Endothelial cell of umbilical vein (primary cell): Measurements from ENCODE around the gene RWDD1. TPM values are rescaled to one million over a fixed set of nuclear protein-coding genes. Genes with fewer than 3 reads are reported as not detected.

ENCODE experiments used
- BruUV-seq: library from RNA; stranded (reverse); fragments of 400-500 nt; replicated peaks from 2 replicates; lab custom pipeline; 2021; lab: Mats Ljungman, UMichigan
- CTCF ChIA-PET: fragments of 300-600, 350-600 bp; sonication (Branson Sonifier 250); formaldehyde crosslinking; loops from one replicate; lab custom pipeline; 2021; ENCODE audit warnings: antibody characterized with exemption, inconsistent platforms; lab: Charles Lee
- POLR2A ChIA-PET: fragments of 300-600, 350-600 bp; sonication (Branson Sonifier 250); formaldehyde crosslinking; loops from one replicate; lab custom pipeline; 2021; ENCODE audit warnings: antibody characterized with exemption, inconsistent platforms; lab: Charles Lee
- DNase-seq: peaks from one replicate; pipeline ENCODE4 v3.0.0-alpha.2; 2011; ENCODE audit warnings: low read depth, low spot score
- FAIRE-seq: peaks from 2 replicates; lab custom pipeline; 2011; peaks lifted over from hg19 to GRCh38; lab: Jason Lieb, UNC
- H2AFZ ChIP-seq: 2 replicates; pipeline ENCODE4 v1.6.0; 2012; ENCODE audit warnings: low read depth, low read length, control low read depth, inconsistent platforms
- H3K27ac ChIP-seq: 2 replicates; pipeline ENCODE4 v1.5.1; 2011; ENCODE audit warnings: low read depth, mild to moderate bottlenecking, control low read depth, low read length, moderate library complexity; ENCODE audit not compliant: insufficient read depth
- H3K27me3 ChIP-seq, 2 experiments: 2 replicates each; pipeline versions ENCODE4 v1.6.0 to v1.6.1; 2011; ENCODE audit warnings: low read length in 2 of 2, mixed read lengths in 1 of 2; ENCODE audit not compliant: control insufficient read depth in 2 of 2, insufficient read depth in 2 of 2
- H3K36me3 ChIP-seq, 2 experiments: 2 replicates in 1 of 2; 3 replicates in 1 of 2; pipeline ENCODE4 v1.5.1; 2011; ENCODE audit warnings: low read length in 2 of 2, mild to moderate bottlenecking in 1 of 2, moderate library complexity in 1 of 2; ENCODE audit not compliant: control insufficient read depth in 2 of 2, insufficient read depth in 2 of 2; ENCODE audit errors: extremely low read depth in 1 of 2
- H3K4me1 ChIP-seq: 3 replicates; pipeline ENCODE4 v1.5.1; 2011; ENCODE audit warnings: mild to moderate bottlenecking, low read length; ENCODE audit not compliant: control insufficient read depth, insufficient read depth; ENCODE audit errors: extremely low read depth
- H3K4me2 ChIP-seq: 2 replicates; pipeline ENCODE4 v1.6.1; 2011; ENCODE audit warnings: low read length, control low read depth, mixed read lengths; ENCODE audit not compliant: insufficient read depth
- H3K4me3 ChIP-seq, 3 experiments: fragments of 200-600 bp in 1 of 3; sonication (generic), shearing (Covaris generic) in 1 of 3; replicated peaks in 1 of 3; 2 replicates each; pipeline ENCODE4 v1.5.1; 2011 to 2016; ENCODE audit warnings: control low read depth in 3 of 3, low read length in 3 of 3, mild to moderate bottlenecking in 2 of 3, inconsistent platforms in 1 of 3, low read depth in 1 of 3, moderate library complexity in 1 of 3; ENCODE audit not compliant: insufficient read depth in 1 of 3
- H3K79me2 ChIP-seq: 2 replicates; pipeline ENCODE4 v1.6.0; 2012; ENCODE audit warnings: low read length, inconsistent platforms; ENCODE audit not compliant: control insufficient read depth, insufficient read depth
- H3K9ac ChIP-seq: replicated peaks from 2 replicates; pipeline ENCODE3; 2011; ENCODE audit warnings: low read length, control low read depth; ENCODE audit not compliant: insufficient read depth; ENCODE audit errors: extremely low read depth
- H3K9me1 ChIP-seq: replicated peaks from 3 replicates; pipeline ENCODE4 v1.6.0; 2011; ENCODE audit warnings: mild to moderate bottlenecking, low read length; ENCODE audit not compliant: control insufficient read depth, insufficient read depth; ENCODE audit errors: extremely low read depth
- H3K9me3 ChIP-seq: replicated peaks from 2 replicates; pipeline ENCODE4 v1.5.1; 2012; ENCODE audit warnings: low read length, inconsistent platforms; ENCODE audit not compliant: control insufficient read depth, insufficient read depth
- H4K20me1 ChIP-seq: replicated peaks from 2 replicates; pipeline ENCODE3; 2011; ENCODE audit warnings: mild to moderate bottlenecking, low read length; ENCODE audit not compliant: control insufficient read depth, insufficient read depth; ENCODE audit errors: extremely low read depth
- CTCF ChIP-seq, 2 donors: IDR thresholded peaks; 1 replicate in 1 of 2; 2 replicates in 1 of 2; pipeline ENCODE4 v1.5.1; 2011; ENCODE audit warnings: low read length in 2 of 2, mild to moderate bottlenecking in 2 of 2, moderate library complexity in 2 of 2, control low read depth in 1 of 2, inconsistent platforms in 1 of 2, low read depth in 1 of 2; ENCODE audit not compliant: insufficient read depth in 1 of 2; ENCODE audit errors: extremely low read depth in 1 of 2
- EZH2 ChIP-seq: IDR thresholded peaks from 2 replicates; pipeline ENCODE4 v1.6.1; 2012; ENCODE audit warnings: borderline replicate concordance, low read depth, mild to moderate bottlenecking, moderate library complexity, low read length, inconsistent platforms; ENCODE audit not compliant: severe bottlenecking
- FOS ChIP-seq: IDR thresholded peaks from 2 replicates; pipeline ENCODE4 v1.6.1; 2011; ENCODE audit warnings: mild to moderate bottlenecking, low read length, moderate library complexity, borderline replicate concordance; ENCODE audit not compliant: insufficient read depth
- GATA2 ChIP-seq: IDR thresholded peaks from 2 replicates; pipeline ENCODE4 v1.7.0; 2011; ENCODE audit warnings: low read depth, mild to moderate bottlenecking, moderate library complexity, mixed read lengths, low read length; ENCODE audit not compliant: insufficient read length, insufficient read depth
- JUN ChIP-seq: IDR thresholded peaks from 2 replicates; pipeline ENCODE4 v1.6.1; 2011; ENCODE audit warnings: borderline replicate concordance, low read depth; ENCODE audit not compliant: insufficient read length, insufficient read depth
- MAX ChIP-seq: IDR thresholded peaks from 2 replicates; pipeline ENCODE4 v1.6.1; 2011; ENCODE audit not compliant: insufficient read depth, insufficient read length
- MYC ChIP-seq: IDR thresholded peaks from one replicate; pipeline ENCODE4 v1.6.1; 2011; ENCODE audit warnings: mild to moderate bottlenecking, low read depth, low read length
- POLR2AphosphoS5 ChIP-seq: IDR thresholded peaks from 2 replicates; pipeline ENCODE4 v1.6.1; 2012; ENCODE audit warnings: low read depth, mild to moderate bottlenecking, control low read depth, low read length, moderate library complexity; ENCODE audit not compliant: insufficient read depth
- dilution Hi-C: fragments of 300-500 bp; cut with MboI; formaldehyde crosslinking; loops from one replicate; pipeline ENCODE4 v1.15.0; 2019; ENCODE audit warnings: low sequenced_read_pairs; ENCODE audit not compliant: extremely low pct_ligation_motif_present
- intact Hi-C: fragments of 100-400 bp; cut with micrococcal nuclease; formaldehyde crosslinking; loops from one replicate; pipeline ENCODE4 v1.10.0; 2022
- polyA plus RNA-seq, 4 experiments: library from polyadenylated mRNA; depleted of rRNA in 3 of 4; stranded (reverse) in 3 of 4; unstranded in 1 of 4; fragments of >200 nt; gene quantifications; 2 replicates each; pipeline versions ENCODE4 v1.2.1 to v1.2.3, GENCODE V29; 2011 to 2012; ENCODE audit warnings: missing spikeins in 1 of 4
- total RNA-seq: library from RNA; stranded (reverse); gene quantifications from 2 replicates; pipeline ENCODE4 v1.2.3, GENCODE V29; 2021

Gene RWDD1
- total and polyA plus RNA-seq, 2 donors (not counting 3 experiments of a cell fraction or from before 2014, with no cell fraction given), result 18.7 to 37.9 TPM

GRCh38 chr6:116568111-116568510, 3.2 kb upstream of the RWDD1 start:
- Histone ChIP-seq H3K4me1 (peaks cover 31% of the 10 kb centered on the region), H3K9ac (no peak overlapping the region), H3K79me2 (peaks cover 28% of the 10 kb centered on the region), H3K4me2 (peak overlapping the region; percentile 16), H3K9me3 (no peaks in the 10 kb centered on the region), H3K9me1 (no peaks in the 10 kb centered on the region), H3K27me3 (no peaks in the 10 kb centered on the region), H4K20me1 (no peaks in the 10 kb centered on the region), H2AFZ (no peak overlapping the region), H3K4me3 (no peak overlapping the region), H3K36me3 (no peaks in the 10 kb centered on the region), H3K27ac (no peak overlapping the region)
- dilution Hi-C loops (no loop called here), intact Hi-C loops (no loop called here)
- DNase-seq (no peak), FAIRE-seq (peak; percentile 67)
- TF ChIP-seq GATA2 (no peak), POLR2AphosphoS5 (no peak), EZH2 (no peak), CTCF (IDR thresholded peaks at IDR 0.05; ENCODE audit: extremely low read depth in 1 of 2, insufficient read depth in 1 of 2, low read depth in 1 of 2, low read length in 2 of 2) (no peak), JUN (no peak), MYC (no peak), MAX (no peak), FOS (no peak)
- ChIA-PET POLR2A (no interaction called here), CTCF (interaction anchor here (2.1 kb wide), 1 partner anchor 10 kb away, joined by 5 read pairs; no protein-coding TSS in a partner anchor)
- BruUV-seq, result no TSS peak
